ENCODE results near the gene PPIA. TPM values are rescaled to one million over a fixed set of nuclear protein-coding genes. Genes with fewer than 3 reads are reported as not detected.

Gene PPIA
- total RNA-seq, 2 donors from 2014 or later = 352 to 366 TPM

DNA sequence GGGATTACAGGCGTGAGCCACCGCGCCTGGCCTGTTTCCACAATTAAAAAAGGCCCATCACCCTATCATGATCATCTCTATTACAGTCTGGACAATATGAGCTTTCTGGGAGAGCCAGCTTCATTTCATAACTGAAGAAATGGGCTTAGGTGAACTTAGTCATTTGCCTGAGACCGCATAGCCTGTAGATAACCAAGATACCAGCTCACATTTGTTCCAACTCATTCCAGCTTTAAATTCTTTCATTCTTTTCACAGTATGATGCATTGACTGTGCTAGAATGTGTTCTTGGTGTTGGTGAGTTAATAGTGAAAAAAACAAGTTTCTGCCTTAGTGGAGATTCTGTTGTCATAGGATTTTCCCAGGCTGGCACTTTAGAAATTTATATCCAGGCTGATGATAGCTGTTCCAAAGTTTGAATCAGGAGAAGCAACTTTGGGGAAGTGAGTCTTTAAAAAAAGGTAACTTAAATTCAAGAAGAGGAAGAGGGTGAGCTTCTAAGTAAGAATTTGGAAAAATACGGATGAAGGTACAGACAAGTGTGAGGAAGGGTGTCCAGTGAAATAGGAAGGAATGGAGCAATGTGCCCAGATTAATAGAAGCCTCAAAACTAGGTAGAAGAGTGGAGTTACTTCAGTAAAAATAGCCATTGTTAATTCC lies 53.5 kb downstream of the PPIA start:
- TF ChIP-seq, protein P1, sequence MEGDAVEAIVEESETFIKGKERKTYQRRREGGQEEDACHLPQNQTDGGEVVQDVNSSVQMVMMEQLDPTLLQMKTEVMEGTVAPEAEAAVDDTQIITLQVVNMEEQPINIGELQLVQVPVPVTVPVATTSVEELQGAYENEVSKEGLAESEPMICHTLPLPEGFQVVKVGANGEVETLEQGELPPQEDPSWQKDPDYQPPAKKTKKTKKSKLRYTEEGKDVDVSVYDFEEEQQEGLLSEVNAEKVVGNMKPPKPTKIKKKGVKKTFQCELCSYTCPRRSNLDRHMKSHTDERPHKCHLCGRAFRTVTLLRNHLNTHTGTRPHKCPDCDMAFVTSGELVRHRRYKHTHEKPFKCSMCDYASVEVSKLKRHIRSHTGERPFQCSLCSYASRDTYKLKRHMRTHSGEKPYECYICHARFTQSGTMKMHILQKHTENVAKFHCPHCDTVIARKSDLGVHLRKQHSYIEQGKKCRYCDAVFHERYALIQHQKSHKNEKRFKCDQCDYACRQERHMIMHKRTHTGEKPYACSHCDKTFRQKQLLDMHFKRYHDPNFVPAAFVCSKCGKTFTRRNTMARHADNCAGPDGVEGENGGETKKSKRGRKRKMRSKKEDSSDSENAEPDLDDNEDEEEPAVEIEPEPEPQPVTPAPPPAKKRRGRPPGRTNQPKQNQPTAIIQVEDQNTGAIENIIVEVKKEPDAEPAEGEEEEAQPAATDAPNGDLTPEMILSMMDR (IDR thresholded peaks at IDR 0.05) = no peak
- no peak for TF ChIP-seq POLR2A (IDR thresholded peaks at IDR 0.05)
- no peaks in the 10 kb centered on the region for H3K36me3 ChIP-seq (replicated peaks in 1 of 2; ENCODE audit: insufficient read depth in 1 of 2, low read depth in 2 of 2)
- DNase-seq (no peak), ATAC-seq (no peak)
- 71 to 83% methylated on average over 5 of the region's 5 CpGs for WGBS, 2 donors
- peaks cover 15% of the 10 kb centered on the region for H3K4me1 ChIP-seq
- no peaks in the 10 kb centered on the region for H3K27me3 ChIP-seq
- intact Hi-C loops (cut with DNase I) = loop anchor here (10.0 kb wide), 2 partner anchors 255 to 285 kb away; no protein-coding TSS in a partner anchor
- H3K4me3 ChIP-seq = no peak overlapping the region
- no peak overlapping the region for H3K27ac ChIP-seq
- H3K9me3 ChIP-seq = no peaks in the 10 kb centered on the region

DNA sequence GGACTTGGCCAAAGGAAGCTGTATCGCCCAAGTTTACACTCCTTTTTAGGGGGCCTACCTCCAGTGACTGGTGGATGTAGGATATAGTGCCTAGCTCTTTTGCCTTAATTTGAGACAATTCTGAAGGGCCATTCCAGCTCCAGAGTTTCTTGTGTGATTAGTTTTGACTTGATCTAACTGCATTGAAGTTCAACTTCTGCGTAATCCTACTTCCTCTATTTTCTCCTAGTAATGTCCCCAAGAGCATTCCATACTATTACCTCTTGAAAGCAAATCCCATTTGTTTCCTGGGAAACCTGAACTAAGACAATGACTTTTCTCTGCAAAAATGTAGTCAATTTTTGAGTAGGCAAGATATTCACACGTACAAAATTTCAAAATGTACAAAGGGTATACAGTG lies 56.1 kb downstream of the PPIA start:
- no peak for ATAC-seq
- 78 to 81% methylated on average over 3 of the region's 3 CpGs for WGBS, 2 donors
- no peaks in the 10 kb centered on the region for H3K27me3 ChIP-seq
- H3K4me1 ChIP-seq = peaks cover 5% of the 10 kb centered on the region
- H3K4me3 ChIP-seq = no peak overlapping the region
- no peak overlapping the region for H3K27ac ChIP-seq
- H3K9me3 ChIP-seq = no peaks in the 10 kb centered on the region
- H3K36me3 ChIP-seq (replicated peaks in 1 of 2; ENCODE audit: insufficient read depth in 1 of 2, low read depth in 2 of 2) = no peaks in the 10 kb centered on the region
- intact Hi-C loops (cut with DNase I) = loop anchor here (10.0 kb wide), 2 partner anchors 258 to 282 kb away; no protein-coding TSS in a partner anchor
- no peak for DNase-seq
- TF ChIP-seq POLR2A (IDR thresholded peaks at IDR 0.05) = no peak
- TF ChIP-seq, protein P1 (IDR thresholded peaks at IDR 0.05) = no peak

Other genes starting within 250 kb of the PPIA start
- gene DDX56, start 222.8 kb upstream of the PPIA start, total RNA-seq = 10 to 100 TPM; 32.2 to 54.1 TPM
- 10 to 100 TPM; 52.4 to 65.6 TPM for gene TMED4, start 214.4 kb upstream of the PPIA start, total RNA-seq
- gene OGDH, start 190.1 kb upstream of the PPIA start, total RNA-seq = 10 to 100 TPM; 36.1 to 46.1 TPM
- 10 to 100 TPM; 30.9 to 50.4 TPM for gene ZMIZ2, start 47.8 kb upstream of the PPIA start, total RNA-seq
- gene H2AZ2, start 51.4 kb downstream of the PPIA start, total RNA-seq = 10 to 100 TPM; 46.5 to 59.9 TPM
- gene PURB, start 88.8 kb downstream of the PPIA start, total RNA-seq = 10 to 100 TPM; 10.5 to 10.9 TPM
- gene MYO1G, start 182.3 kb downstream of the PPIA start, total RNA-seq = 1 to 10 TPM; 2.3 to 3.3 TPM
- gene CCM2, start 203.5 kb downstream of the PPIA start, total RNA-seq = 10 to 100 TPM; 19.4 to 22.3 TPM